Mucosa of rectum (tissue), 2 donors: Measurements from ENCODE around the gene EIF2B2.

Experiments used
- H3K27ac ChIP-seq, 2 donors: one replicate each; pipeline ENCODE4 v1.7.0; 2013; ENCODE audit warnings: inconsistent platforms in 2 of 2, low read depth in 2 of 2, low read length in 2 of 2
- H3K27me3 ChIP-seq, 2 donors: one replicate each; pipeline ENCODE4 v1.7.0; 2013; ENCODE audit warnings: low read length in 2 of 2; ENCODE audit not compliant: control insufficient read depth in 2 of 2, insufficient read depth in 2 of 2
- H3K36me3 ChIP-seq, 2 donors: one replicate each; pipeline ENCODE4 v1.7.0; 2013; ENCODE audit warnings: low read length in 2 of 2; ENCODE audit not compliant: control insufficient read depth in 2 of 2, insufficient read depth in 2 of 2
- H3K4me1 ChIP-seq, 2 donors: one replicate each; pipeline ENCODE4 v1.7.0; 2013; ENCODE audit warnings: low read length in 2 of 2, mild to moderate bottlenecking in 1 of 2; ENCODE audit not compliant: control insufficient read depth in 2 of 2, insufficient read depth in 2 of 2
- H3K4me3 ChIP-seq, 2 donors: one replicate each; pipeline ENCODE4 v1.7.0; 2013; ENCODE audit warnings: low read length in 2 of 2
- H3K9ac ChIP-seq, 2 donors: one replicate each; pipeline ENCODE4 v1.7.0; 2013; ENCODE audit warnings: low read length in 2 of 2, low read depth in 1 of 2, mild to moderate bottlenecking in 1 of 2
- H3K9me3 ChIP-seq, 2 donors: one replicate each; pipeline ENCODE4 v1.7.0; 2013; ENCODE audit warnings: low read length in 2 of 2; ENCODE audit not compliant: control insufficient read depth in 2 of 2
- donor health status: healthy.
- donor health status: Normal muscosa, but diverticular disease.

The EIF2B2 gene

GRCh38 chr14:75002392-75003249, at the start of gene EIF2B2:
Gene EIF2B2 (plus strand): TSS chr14:75002921. CDS start chr14:75002991, 70 bp downstream.
- Histone ChIP-seq H3K27ac (peak within 1 kb of the TSS; percentile 69 to 86), H3K36me3 (peaks cover 22 to 25% of the 10 kb centered on the region in 2 donors)

GRCh38 chr14:74953686-74954085, 49.0 kb upstream of the EIF2B2 start:
- H3K27ac ChIP-seq = no peak overlapping the region
- no peak overlapping the region for H3K9ac ChIP-seq
- H3K36me3 ChIP-seq = no peaks in the 10 kb centered on the region
- no peaks in the 10 kb centered on the region for H3K9me3 ChIP-seq
- H3K27me3 ChIP-seq = no peaks in the 10 kb centered on the region
- no peak overlapping the region for H3K4me3 ChIP-seq
- peaks cover 17 to 21% of the 10 kb centered on the region in 2 donors for H3K4me1 ChIP-seq

More at GRCh38 chr14:75002392-75003249, at the start of gene EIF2B2:
- H3K4me3 ChIP-seq = peak within 1 kb of the TSS; percentile 78 to 93
- H3K4me1 ChIP-seq = peaks cover 12 to 16% of the 10 kb centered on the region in 2 donors
- H3K9ac ChIP-seq = peak within 1 kb of the TSS; percentile 73 to 89
- H3K9me3 ChIP-seq = no peaks in the 10 kb centered on the region
- H3K27me3 ChIP-seq = no peaks in the 10 kb centered on the region

- Histone ChIP-seq H3K27ac (no peak overlapping the region), H3K4me1 (peaks cover 17 to 21% of the 10 kb centered on the region in 2 donors), H3K9ac (no peak overlapping the region), H3K4me3 (no peak overlapping the region), H3K9me3 (no peaks in the 10 kb centered on the region), H3K27me3 (no peaks in the 10 kb centered on the region), H3K36me3 (no peaks in the 10 kb centered on the region)
These were observed 48.3 kb upstream of the EIF2B2 start for GRCh38 chr14:74954232-74954946.

GRCh38 chr14:74954947-74955228, 47.8 kb upstream of the EIF2B2 start:
- H3K9ac ChIP-seq = peak overlapping the region in 1 of 2 donors; percentile 24
- no peak overlapping the region for H3K27ac ChIP-seq
- H3K9me3 ChIP-seq = no peaks in the 10 kb centered on the region
- no peaks in the 10 kb centered on the region for H3K36me3 ChIP-seq
- H3K4me3 ChIP-seq = peak overlapping the region; percentile 57 to 59
- no peaks in the 10 kb centered on the region for H3K27me3 ChIP-seq
- H3K4me1 ChIP-seq = peaks cover 17 to 21% of the 10 kb centered on the region in 2 donors

- Histone ChIP-seq H3K4me3 (peak within 1 kb of the TSS; percentile 57 to 59), H3K27ac (no peak within 1 kb of the TSS), H3K9me3 (no peaks in the 10 kb centered on the region), H3K4me1 (peaks cover 17 to 20% of the 10 kb centered on the region in 2 donors), H3K9ac (peak within 1 kb of the TSS; percentile 24 to 51), H3K27me3 (no peaks in the 10 kb centered on the region), H3K36me3 (no peaks in the 10 kb centered on the region)
These were observed 47.3 kb upstream of the EIF2B2 start, which contains the start of gene PGF for GRCh38 chr14:74955229-74956026. Gene PGF (minus strand): TSS chr14:74955597. CDS start chr14:74955242, 355 bp downstream.

- H3K4me3 ChIP-seq = peak overlapping the region; percentile 48 to 57
These were observed 46.8 kb upstream of the EIF2B2 start for GRCh38 chr14:74956027-74956279.

GRCh38 chr14:74956280-74957072, 46.2 kb upstream of the EIF2B2 start:
- Histone ChIP-seq H3K36me3 (no peaks in the 10 kb centered on the region), H3K9ac (no peak overlapping the region), H3K9me3 (no peaks in the 10 kb centered on the region), H3K4me3 (no peak overlapping the region), H3K27ac (no peak overlapping the region), H3K4me1 (peaks cover 10 to 12% of the 10 kb centered on the region in 2 donors), H3K27me3 (no peaks in the 10 kb centered on the region)

More at GRCh38 chr14:74956027-74956279, 46.8 kb upstream of the EIF2B2 start:
- Histone ChIP-seq H3K9ac (no peak overlapping the region), H3K27me3 (no peaks in the 10 kb centered on the region), H3K4me1 (peaks cover 15 to 17% of the 10 kb centered on the region in 2 donors), H3K36me3 (no peaks in the 10 kb centered on the region), H3K9me3 (no peaks in the 10 kb centered on the region), H3K27ac (no peak overlapping the region)

GRCh38 chr14:74959596-74960180, 43.0 kb upstream of the EIF2B2 start:
- H3K9ac ChIP-seq = no peak overlapping the region
- H3K4me3 ChIP-seq = no peak overlapping the region
- H3K36me3 ChIP-seq = no peaks in the 10 kb centered on the region
- H3K27me3 ChIP-seq = no peaks in the 10 kb centered on the region
- peaks cover 3 to 4% of the 10 kb centered on the region in 2 donors for H3K4me1 ChIP-seq
- H3K9me3 ChIP-seq = no peaks in the 10 kb centered on the region
- H3K27ac ChIP-seq = no peak overlapping the region

GRCh38 chr14:74960736-74961135, 42.0 kb upstream of the EIF2B2 start:
- Histone ChIP-seq H3K9me3 (no peaks in the 10 kb centered on the region), H3K27ac (no peak overlapping the region), H3K36me3 (no peaks in the 10 kb centered on the region), H3K9ac (no peak overlapping the region), H3K4me3 (no peak overlapping the region), H3K4me1 (peaks cover 0 to 2% of the 10 kb centered on the region in 2 donors), H3K27me3 (peaks cover 0 to 2% of the 10 kb centered on the region in 2 donors)
